Dendritic cell treated with granulocyte-macrophage colony-stimulating factor and Interleukin-4, amounts not matched to agents 40 ng/mL and 50 ng/mL, for 4 days (primary cell): ENCODE results near the gene PCDHGB2.
"Not testable (repeated sequence)": the region's sequence is repeated elsewhere in the genome, so short reads cannot be mapped to it uniquely, and the experiment has no call there.

Source experiments
- H3K27ac Mint-ChIP-seq: one replicate; pipeline ENCODE4 v1.8.0; 2022; ENCODE audit warnings: mild to moderate bottlenecking, mixed read lengths
- H3K27me3 Mint-ChIP-seq: one replicate; pipeline ENCODE4 v1.8.0; 2022; ENCODE audit warnings: mild to moderate bottlenecking, mixed read lengths
- H3K36me3 Mint-ChIP-seq: one replicate; pipeline ENCODE4 v1.8.0; 2022; ENCODE audit warnings: low read depth, mixed read lengths
- H3K4me1 Mint-ChIP-seq: one replicate; pipeline ENCODE4 v1.8.0; 2022; ENCODE audit warnings: low read depth, mixed read lengths
- H3K4me3 Mint-ChIP-seq: one replicate; pipeline ENCODE4 v1.8.0; 2022; ENCODE audit warnings: mild to moderate bottlenecking, moderate library complexity, mixed read lengths
- H3K9me3 Mint-ChIP-seq: one replicate; pipeline ENCODE4 v1.8.0; 2022; ENCODE audit warnings: mixed read lengths
- intact Hi-C: fragments of 100-400 bp; cut with micrococcal nuclease; formaldehyde crosslinking; loops from one replicate; pipeline ENCODE4 v1.15.0; 2022

Gene PCDHGB2

DNA sequence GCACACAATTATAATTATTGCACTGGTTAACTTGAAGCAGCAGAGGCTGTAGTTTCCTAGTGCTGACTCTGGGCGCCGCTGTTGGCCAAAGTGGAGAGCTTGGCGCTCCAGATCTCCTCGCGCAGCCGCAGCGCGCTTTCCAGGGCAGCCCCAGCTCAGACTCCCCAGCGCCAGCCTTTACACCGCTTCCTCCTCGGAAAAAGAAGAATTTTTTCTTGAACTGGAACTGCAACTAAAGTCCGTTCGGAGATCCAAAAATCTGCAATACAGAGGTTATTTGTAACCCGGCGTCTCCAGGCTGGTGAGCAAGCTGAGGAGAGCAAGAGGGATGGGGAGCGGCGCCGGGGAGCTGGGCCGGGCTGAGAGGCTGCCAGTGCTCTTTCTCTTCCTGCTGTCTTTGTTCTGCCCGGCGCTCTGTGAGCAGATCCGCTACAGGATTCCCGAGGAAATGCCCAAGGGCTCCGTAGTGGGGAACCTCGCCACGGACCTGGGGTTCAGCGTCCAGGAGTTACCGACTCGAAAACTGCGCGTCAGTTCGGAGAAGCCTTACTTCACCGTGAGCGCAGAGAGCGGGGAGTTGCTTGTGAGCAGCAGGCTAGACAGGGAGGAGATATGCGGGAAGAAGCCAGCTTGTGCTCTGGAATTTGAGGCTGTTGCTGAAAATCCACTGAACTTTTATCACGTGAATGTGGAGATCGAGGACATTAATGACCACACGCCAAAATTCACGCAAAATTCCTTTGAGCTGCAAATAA lies 27.9 kb downstream of the PCDHGB2 start, which contains the start of gene PCDHGB4:
Gene PCDHGB4 (plus strand): TSS at position 142 of the 755 bp plus-strand sequence. CDS start 187 bp downstream, at position 329.
- H3K27ac Mint-ChIP-seq, intact Hi-C loops, H3K4me1 Mint-ChIP-seq, H3K36me3 Mint-ChIP-seq: not testable (repeated sequence)
- Mint-ChIP-seq H3K4me3 (peak within 1 kb of the TSS; percentile 63), H3K27me3 (peaks cover 74% of the 10 kb centered on the region), H3K9me3 (peaks cover 53% of the 10 kb centered on the region)

DNA sequence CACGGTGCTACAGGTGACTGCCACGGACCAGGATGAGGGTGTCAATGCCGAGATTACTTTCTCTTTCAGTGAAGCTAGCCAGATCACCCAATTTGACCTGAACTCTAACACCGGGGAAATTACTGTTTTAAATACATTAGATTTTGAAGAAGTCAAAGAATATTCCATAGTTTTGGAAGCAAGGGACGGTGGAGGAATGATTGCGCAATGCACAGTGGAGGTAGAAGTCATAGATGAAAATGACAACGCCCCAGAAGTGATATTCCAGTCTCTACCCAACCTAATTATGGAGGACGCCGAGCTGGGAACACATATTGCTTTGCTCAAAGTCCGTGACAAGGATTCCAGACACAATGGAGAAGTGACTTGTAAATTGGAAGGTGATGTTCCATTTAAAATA lies 28.9 kb downstream of the PCDHGB2 start:
- H3K9me3 Mint-ChIP-seq = peaks cover 53% of the 10 kb centered on the region
- H3K27ac Mint-ChIP-seq = no peak overlapping the region
- no peaks in the 10 kb centered on the region for H3K4me1 Mint-ChIP-seq
- H3K36me3 Mint-ChIP-seq = peaks cover 7% of the 10 kb centered on the region
- H3K4me3 Mint-ChIP-seq = no peak overlapping the region
- peaks cover 73% of the 10 kb centered on the region for H3K27me3 Mint-ChIP-seq
- intact Hi-C loops = no loop called here

DNA sequence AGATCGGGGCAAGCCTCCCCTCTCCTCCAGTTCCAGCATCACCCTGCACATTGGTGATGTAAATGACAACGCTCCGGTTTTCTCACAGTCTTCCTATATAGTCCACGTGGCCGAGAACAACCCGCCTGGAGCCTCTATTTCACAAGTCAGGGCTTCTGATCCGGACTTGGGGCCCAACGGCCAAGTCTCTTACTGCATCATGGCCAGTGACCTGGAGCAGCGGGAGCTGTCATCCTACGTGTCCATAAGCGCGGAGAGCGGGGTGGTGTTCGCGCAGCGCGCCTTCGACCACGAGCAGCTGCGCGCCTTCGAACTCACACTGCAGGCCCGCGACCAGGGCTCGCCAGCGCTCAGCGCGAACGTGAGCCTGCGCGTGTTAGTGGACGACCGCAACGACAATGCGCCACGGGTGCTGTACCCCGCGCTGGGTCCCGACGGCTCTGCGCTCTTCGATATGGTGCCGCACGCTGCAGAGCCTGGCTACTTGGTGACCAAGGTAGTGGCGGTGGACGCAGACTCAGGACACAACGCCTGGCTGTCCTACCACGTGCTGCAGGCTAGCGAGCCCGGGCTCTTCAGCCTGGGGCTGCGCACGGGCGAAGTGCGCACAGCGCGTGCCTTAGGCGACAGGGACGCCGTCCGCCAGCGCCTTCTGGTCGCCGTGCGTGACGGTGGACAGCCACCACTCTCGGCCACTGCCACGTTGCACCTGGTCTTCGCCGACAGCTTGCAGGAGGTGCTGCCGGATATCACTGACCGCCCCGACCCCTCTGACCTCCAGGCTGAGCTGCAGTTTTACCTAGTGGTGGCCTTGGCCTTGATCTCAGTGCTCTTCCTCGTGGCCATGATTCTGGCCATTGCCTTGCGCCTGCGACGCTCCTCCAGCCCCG lies 29.6 kb downstream of the PCDHGB2 start:
- no peak overlapping the region for H3K4me3 Mint-ChIP-seq
- intact Hi-C loops = no loop called here
- H3K9me3 Mint-ChIP-seq = peaks cover 57% of the 10 kb centered on the region
- H3K27ac Mint-ChIP-seq = no peak overlapping the region
- H3K27me3 Mint-ChIP-seq = peaks cover 73% of the 10 kb centered on the region
- no peaks in the 10 kb centered on the region for H3K4me1 Mint-ChIP-seq
- H3K36me3 Mint-ChIP-seq = peaks cover 7% of the 10 kb centered on the region

DNA sequence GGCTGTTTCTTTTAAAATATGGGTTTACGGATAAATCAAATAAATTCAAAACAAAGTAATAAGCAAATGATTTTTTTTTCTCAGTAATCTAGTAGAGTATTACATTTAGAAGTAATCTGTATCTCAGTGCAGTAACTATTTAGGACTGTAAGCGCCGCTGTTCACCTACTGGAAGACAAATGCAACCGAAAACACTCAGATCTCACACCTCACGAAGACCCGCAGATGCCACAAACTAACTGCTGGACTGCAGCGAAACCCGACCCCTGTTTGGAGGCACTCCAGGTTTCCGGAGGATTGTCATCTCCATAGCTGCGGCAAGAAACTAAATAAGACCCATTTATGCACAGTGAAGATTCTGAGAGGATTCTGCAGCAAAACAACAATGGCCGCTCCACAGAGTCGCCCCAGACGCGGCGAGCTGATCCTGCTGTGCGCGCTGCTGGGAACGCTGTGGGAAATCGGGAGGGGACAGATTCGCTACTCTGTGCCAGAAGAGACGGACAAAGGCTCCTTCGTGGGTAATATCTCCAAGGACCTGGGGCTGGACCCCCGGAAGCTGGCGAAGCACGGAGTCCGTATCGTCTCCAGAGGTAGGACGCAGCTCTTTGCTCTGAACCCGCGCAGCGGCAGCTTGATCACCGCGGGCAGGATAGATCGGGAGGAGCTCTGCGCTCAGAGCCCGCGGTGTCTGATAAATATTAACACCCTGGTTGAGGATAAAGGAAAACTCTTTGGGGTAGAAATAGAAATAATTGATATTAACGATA lies 32.8 kb downstream of the PCDHGB2 start, which contains the start of gene PCDHGA8:
Gene PCDHGA8 (plus strand): TSS at position 205 of the 770 bp plus-strand sequence. CDS start 181 bp downstream, at position 386.
- Mint-ChIP-seq H3K4me1 (no peaks in the 10 kb centered on the region), H3K27ac (no peak within 1 kb of the TSS), H3K36me3 (peaks cover 7% of the 10 kb centered on the region), H3K27me3 (peaks cover 72% of the 10 kb centered on the region), H3K4me3 (no peak within 1 kb of the TSS), H3K9me3 (peaks cover 59% of the 10 kb centered on the region)
- intact Hi-C loops = no loop called here

DNA sequence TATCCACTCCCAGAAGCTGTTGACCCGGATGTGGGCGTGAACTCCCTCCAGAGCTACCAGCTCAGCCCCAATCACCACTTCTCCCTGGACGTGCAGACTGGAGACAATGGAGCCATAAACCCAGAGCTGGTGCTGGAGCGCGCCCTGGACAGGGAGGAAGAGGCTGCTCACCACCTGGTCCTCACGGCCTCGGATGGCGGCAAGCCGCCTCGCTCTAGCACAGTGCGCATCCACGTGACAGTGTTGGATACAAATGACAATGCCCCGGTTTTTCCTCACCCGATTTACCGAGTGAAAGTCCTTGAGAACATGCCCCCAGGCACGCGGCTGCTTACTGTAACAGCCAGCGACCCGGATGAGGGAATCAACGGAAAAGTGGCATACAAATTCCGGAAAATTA lies 33.5 kb downstream of the PCDHGB2 start:
- H3K27ac Mint-ChIP-seq = no peak overlapping the region
- intact Hi-C loops = no loop called here
- H3K9me3 Mint-ChIP-seq = peaks cover 57% of the 10 kb centered on the region
- H3K4me3 Mint-ChIP-seq = no peak overlapping the region
- no peaks in the 10 kb centered on the region for H3K4me1 Mint-ChIP-seq
- peaks cover 7% of the 10 kb centered on the region for H3K36me3 Mint-ChIP-seq
- H3K27me3 Mint-ChIP-seq = peaks cover 72% of the 10 kb centered on the region

DNA sequence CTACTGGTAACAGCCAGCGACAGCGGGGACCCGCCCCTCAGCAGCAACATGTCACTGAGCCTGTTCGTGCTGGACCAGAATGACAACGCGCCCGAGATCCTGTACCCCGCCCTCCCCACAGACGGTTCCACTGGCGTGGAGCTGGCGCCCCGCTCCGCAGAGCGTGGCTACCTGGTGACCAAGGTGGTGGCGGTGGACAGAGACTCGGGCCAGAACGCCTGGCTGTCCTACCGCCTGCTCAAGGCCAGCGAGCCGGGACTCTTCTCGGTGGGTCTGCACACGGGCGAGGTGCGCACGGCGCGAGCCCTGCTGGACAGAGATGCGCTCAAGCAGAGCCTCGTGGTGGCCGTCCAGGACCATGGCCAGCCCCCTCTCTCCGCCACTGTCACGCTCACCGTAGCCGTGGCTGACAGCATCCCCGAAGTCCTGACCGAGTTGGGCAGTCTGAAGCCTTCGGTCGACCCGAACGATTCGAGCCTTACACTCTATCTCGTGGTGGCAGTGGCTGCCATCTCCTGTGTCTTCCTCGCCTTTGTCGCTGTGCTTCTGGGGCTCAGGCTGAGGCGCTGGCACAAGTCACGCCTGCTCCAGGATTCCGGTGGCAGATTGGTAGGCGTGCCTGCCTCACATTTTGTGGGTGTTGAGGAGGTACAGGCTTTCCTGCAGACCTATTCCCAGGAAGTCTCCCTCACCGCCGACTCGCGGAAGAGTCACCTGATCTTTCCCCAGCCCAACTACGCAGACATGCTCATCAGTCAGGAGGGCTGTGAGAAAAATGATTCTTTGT lies 34.8 kb downstream of the PCDHGB2 start:
- peaks cover 55% of the 10 kb centered on the region for H3K9me3 Mint-ChIP-seq
- intact Hi-C loops, H3K36me3 Mint-ChIP-seq, H3K4me3 Mint-ChIP-seq, H3K4me1 Mint-ChIP-seq, H3K27ac Mint-ChIP-seq: not testable (repeated sequence)
- H3K27me3 Mint-ChIP-seq = peaks cover 72% of the 10 kb centered on the region

DNA sequence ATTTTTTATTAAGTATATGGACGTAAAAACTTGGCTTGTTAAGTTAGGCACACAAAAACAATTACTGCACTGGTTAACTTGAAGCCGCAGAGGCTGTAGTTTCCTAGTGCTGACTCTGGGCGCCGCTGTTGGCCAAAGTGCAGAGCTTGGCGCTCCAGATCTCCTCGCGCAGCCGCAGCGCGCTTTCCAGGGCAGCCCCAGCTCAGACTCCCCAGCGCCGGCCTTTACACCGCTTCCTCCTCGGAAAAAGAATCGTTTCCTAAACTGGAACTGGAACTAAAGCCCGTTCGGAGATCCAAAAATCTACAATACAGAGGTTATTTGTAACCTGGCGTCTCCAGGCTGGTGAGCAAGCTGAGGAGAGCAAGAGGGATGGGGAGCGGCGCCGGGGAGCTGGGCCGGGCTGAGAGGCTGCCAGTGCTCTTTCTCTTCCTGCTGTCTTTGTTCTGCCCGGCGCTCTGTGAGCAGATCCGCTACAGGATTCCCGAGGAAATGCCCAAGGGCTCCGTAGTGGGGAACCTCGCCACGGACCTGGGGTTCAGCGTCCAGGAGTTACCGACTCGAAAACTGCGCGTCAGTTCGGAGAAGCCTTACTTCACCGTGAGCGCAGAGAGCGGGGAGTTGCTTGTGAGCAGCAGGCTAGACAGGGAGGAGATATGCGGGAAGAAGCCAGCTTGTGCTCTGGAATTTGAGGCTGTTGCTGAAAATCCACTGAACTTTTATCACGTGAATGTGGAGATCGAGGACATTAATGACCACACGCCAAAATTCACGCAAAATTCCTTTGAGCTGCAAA lies 38.2 kb downstream of the PCDHGB2 start, which contains the start of gene PCDHGB5:
Gene PCDHGB5 (plus strand): TSS at position 192 of the 796 bp plus-strand sequence. CDS start 181 bp downstream, at position 373.
- Mint-ChIP-seq H3K4me3 (peak within 1 kb of the TSS; percentile 67), H3K9me3 (peaks cover 49% of the 10 kb centered on the region), H3K27me3 (peaks cover 74% of the 10 kb centered on the region)
- intact Hi-C loops, H3K36me3 Mint-ChIP-seq, H3K27ac Mint-ChIP-seq, H3K4me1 Mint-ChIP-seq: not testable (repeated sequence)

DNA sequence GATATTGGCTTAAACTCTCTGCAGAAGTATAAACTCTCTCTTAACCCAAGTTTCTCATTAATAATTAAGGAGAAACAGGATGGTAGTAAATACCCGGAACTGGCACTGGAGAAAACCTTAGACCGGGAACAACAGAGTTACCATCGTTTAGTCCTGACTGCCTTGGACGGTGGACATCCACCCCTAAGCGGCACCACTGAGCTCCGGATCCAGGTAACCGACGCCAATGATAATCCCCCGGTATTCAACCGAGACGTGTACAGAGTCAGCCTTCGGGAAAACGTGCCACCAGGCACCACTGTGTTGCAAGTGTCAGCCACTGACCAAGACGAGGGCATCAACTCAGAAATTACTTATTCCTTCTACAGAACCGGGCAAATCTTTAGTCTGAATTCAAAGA lies 38.8 kb downstream of the PCDHGB2 start:
- Mint-ChIP-seq H3K4me3 (no peak overlapping the region), H3K27ac (no peak overlapping the region), H3K9me3 (peaks cover 49% of the 10 kb centered on the region), H3K27me3 (peaks cover 74% of the 10 kb centered on the region), H3K36me3 (no peaks in the 10 kb centered on the region), H3K4me1 (no peaks in the 10 kb centered on the region)
- intact Hi-C loops = no loop called here

DNA sequence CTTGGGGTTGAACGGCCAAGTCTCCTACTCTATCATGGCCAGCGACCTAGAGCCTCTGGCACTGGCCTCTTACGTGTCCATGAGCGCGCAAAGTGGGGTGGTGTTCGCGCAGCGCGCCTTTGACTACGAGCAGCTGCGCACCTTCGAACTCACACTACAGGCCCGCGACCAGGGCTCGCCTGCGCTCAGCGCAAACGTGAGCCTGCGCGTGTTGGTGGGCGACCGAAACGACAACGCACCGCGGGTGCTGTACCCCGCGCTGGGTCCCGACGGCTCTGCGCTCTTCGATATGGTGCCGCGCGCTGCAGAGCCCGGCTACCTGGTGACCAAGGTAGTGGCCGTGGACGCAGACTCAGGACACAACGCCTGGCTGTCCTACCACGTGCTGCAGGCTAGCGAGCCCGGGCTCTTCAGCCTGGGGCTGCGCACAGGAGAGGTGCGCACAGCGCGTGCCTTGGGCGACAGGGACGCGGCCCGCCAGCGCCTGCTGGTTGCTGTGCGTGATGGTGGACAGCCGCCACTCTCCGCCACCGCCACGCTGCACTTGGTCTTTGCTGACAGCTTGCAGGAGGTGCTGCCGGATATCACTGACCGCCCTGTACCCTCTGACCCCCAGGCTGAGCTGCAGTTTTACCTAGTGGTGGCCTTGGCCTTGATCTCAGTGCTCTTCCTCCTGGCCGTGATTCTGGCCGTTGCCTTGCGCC lies 39.9 kb downstream of the PCDHGB2 start:
- H3K4me1 Mint-ChIP-seq = no peaks in the 10 kb centered on the region
- no peak overlapping the region for H3K4me3 Mint-ChIP-seq
- H3K9me3 Mint-ChIP-seq = peaks cover 45% of the 10 kb centered on the region
- H3K36me3 Mint-ChIP-seq = no peaks in the 10 kb centered on the region
- intact Hi-C loops = no loop called here
- H3K27ac Mint-ChIP-seq = no peak overlapping the region
- H3K27me3 Mint-ChIP-seq = peaks cover 76% of the 10 kb centered on the region

DNA sequence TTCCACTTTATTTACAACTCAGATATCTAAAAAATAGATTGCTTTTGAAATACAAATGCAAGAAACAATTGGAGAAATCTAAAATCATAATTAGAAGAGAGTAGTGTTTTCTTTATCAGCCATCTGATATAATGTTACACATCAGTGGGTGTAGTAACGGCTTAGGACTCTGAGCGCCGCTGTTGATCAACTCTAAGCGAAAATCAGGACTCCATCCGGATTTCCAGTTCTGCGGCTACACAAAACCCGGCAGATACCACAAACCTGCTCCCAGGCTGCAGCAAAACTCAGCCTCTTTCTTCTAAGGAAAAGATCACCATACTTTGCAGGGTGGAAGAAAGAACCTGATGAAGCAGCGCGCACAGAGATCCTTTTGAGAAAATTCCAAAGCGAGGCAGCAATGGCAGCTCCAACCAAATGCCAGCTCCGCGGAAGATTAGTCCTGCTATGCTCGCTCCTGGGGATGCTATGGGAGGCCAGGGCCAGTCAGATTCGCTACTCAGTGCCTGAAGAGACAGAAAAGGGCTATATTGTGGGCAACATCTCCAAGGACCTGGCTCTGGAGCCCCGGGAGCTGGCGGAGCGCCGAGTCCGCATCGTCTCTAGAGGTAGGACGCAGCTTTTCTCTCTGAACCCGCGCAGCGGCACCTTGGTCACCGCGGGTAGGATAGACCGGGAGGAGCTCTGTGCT lies 42.9 kb downstream of the PCDHGB2 start, which contains the start of gene PCDHGA9:
Gene PCDHGA9 (plus strand): TSS at position 226 of the 691 bp plus-strand sequence. CDS start 175 bp downstream, at position 401.
- H3K4me1 Mint-ChIP-seq = no peaks in the 10 kb centered on the region
- H3K9me3 Mint-ChIP-seq = peaks cover 38% of the 10 kb centered on the region
- no peak within 1 kb of the TSS for H3K27ac Mint-ChIP-seq
- H3K36me3 Mint-ChIP-seq = no peaks in the 10 kb centered on the region
- H3K4me3 Mint-ChIP-seq = no peak within 1 kb of the TSS
- intact Hi-C loops = no loop called here
- H3K27me3 Mint-ChIP-seq = peaks cover 77% of the 10 kb centered on the region

DNA sequence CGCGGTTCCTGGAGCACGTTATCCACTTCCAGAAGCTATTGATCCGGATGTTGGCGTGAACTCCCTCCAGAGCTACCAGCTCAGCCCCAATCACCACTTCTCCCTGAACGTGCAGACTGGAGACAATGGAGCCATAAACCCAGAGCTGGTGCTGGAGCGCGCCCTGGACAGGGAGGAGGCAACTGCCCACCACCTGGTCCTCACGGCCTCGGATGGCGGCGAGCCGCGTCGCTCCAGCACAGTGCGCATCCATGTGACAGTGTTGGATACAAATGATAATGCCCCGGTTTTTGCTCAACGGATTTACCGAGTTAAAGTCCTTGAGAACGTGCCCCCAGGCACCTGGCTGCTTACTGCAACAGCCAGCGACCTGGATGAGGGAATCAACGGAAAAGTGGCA lies 43.6 kb downstream of the PCDHGB2 start:
- H3K4me3 Mint-ChIP-seq = no peak overlapping the region
- no peak overlapping the region for H3K27ac Mint-ChIP-seq
- peaks cover 44% of the 10 kb centered on the region for H3K9me3 Mint-ChIP-seq
- intact Hi-C loops = no loop called here
- peaks cover 5% of the 10 kb centered on the region for H3K4me1 Mint-ChIP-seq
- H3K36me3 Mint-ChIP-seq = no peaks in the 10 kb centered on the region
- H3K27me3 Mint-ChIP-seq = peaks cover 80% of the 10 kb centered on the region
